GM18951 (cell line): Measurements from ENCODE around the gene CNTN5.
"Not testable (repeated sequence)": the region's sequence is repeated elsewhere in the genome, so short reads cannot be mapped to it uniquely, and the experiment has no call there.

Source experiments
- POLR2A ChIP-seq: IDR thresholded peaks from 4 replicates; pipeline ENCODE4 v1.6.1; 2011; ENCODE audit warnings: mild to moderate bottlenecking; ENCODE audit not compliant: insufficient read length, insufficient read depth; ENCODE audit errors: extremely low read depth
- in situ Hi-C: fragments of 300-500 bp; cut with MboI; formaldehyde crosslinking; loops from one replicate; pipeline ENCODE4 v1.12.0; 2022; ENCODE audit warnings: low sequenced_read_pairs, mixed read lengths, inconsistent platforms; ENCODE audit not compliant: unreplicated experiment

Gene CNTN5

GRCh38 chr11:99098751-99099150, 78.0 kb downstream of the CNTN5 start:
- TF ChIP-seq POLR2A: no peak
- in situ Hi-C loops: no loop called here

DNA sequence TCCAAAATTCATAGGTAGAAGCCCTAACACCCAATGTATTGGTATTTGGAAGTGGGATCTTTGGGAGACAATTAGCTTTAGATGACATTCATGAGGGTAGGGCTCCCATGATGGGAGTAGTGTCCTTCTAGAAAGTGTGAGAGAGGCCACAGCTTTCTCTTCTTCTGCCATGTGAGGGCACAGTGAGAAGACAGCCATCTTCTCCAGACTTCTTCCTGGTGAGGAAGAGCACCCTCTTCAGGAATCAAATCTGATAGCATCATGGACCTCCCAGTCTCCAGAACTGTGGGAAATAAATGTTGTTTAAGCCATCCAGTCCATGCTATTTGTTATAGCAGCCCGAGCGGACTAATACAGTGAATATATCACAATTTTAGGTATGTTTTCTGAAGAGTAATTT, 96.9 kb downstream of the CNTN5 start:
- in situ Hi-C loops: no loop called here
- no peak for TF ChIP-seq POLR2A

DNA sequence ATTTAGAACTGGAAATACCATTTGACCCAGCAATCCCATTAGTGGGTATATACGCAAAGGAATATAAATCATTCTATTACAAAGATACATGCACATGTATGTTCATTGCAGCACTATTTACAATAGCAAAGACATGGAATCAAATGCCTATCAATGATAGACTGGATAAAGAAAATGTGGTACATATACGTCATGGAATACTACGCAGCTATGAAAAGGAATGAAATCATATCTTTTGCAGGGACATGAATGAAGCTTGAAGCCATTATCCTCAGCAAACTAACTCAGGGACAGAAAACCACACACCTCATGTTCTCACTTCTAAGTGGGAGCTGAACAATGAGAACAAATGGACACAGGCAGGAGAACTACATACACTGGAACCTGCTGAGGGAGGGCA, 113.1 kb downstream of the CNTN5 start:
- in situ Hi-C loops: not testable (repeated sequence)

DNA sequence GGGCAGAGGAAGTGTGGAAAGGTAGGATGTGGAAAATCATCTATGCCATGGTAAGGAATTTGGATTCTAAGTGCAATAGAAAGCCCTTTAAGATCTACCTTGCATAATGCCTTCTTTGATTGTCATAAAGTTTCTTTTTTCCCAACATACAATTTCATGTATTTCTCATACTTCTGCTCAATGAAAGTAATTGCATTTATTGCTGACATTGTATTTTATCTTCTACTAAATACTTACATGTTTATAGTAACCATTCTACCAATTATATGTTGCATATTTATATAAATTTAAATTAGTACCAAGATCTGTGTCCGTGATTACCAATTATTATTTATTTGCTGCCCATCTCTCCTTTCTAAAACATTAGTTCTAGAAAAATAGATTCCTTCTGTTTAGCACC, 114.8 kb downstream of the CNTN5 start:
- TF ChIP-seq POLR2A: no peak
- in situ Hi-C loops: no loop called here

- in situ Hi-C loops: no loop called here
- TF ChIP-seq POLR2A: no peak
Measured at GRCh38 chr11:99142237-99142636, 121.5 kb downstream of the CNTN5 start.

DNA sequence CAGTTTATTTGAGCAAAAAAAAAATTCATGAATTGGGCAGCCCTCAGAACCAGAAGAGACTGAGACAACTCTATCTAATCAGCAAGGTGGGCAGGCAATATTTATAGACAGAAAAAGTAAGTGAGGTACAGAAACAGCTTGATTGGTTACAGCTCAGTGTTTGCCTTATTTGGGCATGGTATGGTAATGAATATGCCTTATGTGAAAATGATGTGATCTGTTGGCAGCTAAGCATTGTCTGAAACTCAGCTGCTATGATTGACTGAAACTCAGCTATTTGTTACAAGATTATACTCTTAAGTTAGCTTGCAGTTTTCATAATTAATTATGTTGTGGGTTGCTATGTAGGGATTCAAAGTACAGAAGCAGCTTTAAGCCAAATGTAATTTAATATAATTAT, 127.6 kb downstream of the CNTN5 start:
- in situ Hi-C loops: no loop called here
- no peak for TF ChIP-seq POLR2A

DNA sequence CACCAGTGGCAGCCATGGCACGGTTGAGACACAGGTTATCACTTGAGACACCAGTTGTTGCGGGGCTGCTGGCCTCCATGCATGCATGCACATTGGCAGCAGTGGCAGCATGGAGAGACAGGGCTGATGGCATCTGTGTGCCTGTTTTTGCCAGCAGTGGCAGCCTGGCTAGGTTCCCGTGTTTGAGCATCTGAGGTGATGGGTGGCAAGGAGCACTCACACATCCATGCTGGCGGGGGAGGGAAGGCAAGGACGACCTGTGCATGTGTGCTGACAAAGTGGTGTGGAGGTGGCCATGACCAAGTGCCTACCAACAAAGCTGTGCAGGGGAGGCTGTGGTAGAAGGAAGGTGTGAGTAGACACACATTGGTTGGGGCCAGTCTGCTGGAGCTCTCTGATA, 133.5 kb downstream of the CNTN5 start:
- in situ Hi-C loops: no loop called here
- no peak for TF ChIP-seq POLR2A

DNA sequence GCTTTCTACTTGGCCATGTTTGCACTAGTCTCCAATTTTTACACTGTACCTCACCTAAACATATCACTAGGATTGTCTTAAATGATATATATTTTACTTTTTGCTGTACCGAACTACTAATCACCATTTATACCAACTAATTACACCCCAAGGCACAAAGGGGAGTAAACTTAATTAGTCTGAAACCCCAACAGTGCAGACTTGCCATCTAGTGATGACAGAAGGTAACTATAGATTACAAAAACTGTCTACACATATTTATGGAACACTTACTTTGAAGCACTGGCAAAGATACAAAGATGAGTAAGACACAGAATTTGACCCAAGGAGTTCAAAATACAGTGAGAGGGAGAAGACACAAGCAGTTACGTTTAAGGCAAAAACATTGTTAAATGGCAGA, 139.7 kb downstream of the CNTN5 start:
- no peak for TF ChIP-seq POLR2A
- in situ Hi-C loops: no loop called here

- in situ Hi-C loops: no loop called here
- no peak for TF ChIP-seq POLR2A
Measured at GRCh38 chr11:99162819-99163218, 142.1 kb downstream of the CNTN5 start.

GRCh38 chr11:99170591-99170990, 149.8 kb downstream of the CNTN5 start:
- TF ChIP-seq POLR2A: no peak
- in situ Hi-C loops: no loop called here

- in situ Hi-C loops: no loop called here
- no peak for TF ChIP-seq POLR2A
Measured at GRCh38 chr11:99171330-99171729, 150.6 kb downstream of the CNTN5 start.

DNA sequence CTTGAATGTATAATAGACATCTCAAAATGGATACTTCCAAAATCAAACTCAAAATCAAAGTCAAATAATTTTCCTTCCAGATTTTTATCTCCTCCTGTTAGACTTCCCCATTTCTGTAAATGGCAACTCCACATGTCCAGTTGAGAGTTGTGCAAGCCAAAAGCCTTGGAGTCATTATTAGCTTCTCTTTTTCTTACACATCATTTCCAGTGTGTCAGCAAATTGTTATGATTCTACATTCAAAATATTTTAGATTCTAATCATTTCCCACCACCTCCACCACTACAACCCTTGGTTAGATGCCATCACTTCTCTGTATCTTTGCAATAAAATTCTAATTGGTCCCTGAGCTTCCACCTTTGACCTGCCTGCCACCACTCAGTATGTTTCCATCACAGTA, 155.7 kb downstream of the CNTN5 start:
- in situ Hi-C loops: no loop called here
- TF ChIP-seq POLR2A: no peak

DNA sequence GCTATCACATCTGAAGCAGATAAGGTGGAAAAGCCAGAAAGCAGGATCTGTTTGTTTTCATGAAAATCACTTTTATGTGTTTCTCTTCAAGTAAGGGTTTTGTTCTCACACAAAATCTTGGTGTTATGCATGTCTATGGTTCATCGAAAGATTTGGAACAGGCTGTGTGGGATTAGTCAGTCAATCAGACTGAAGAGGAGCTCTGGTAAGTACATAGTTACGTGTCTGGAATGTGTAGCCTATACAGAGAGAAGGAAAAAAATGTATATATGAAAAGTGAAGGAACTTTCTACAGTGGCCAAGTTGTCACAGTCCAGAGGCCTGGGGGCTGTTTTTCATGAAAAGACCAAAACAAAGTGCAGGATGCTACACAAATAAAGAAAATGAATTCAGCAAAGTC, 156.7 kb downstream of the CNTN5 start:
- in situ Hi-C loops: no loop called here
- TF ChIP-seq POLR2A: no peak

GRCh38 chr11:99184146-99184545, 163.4 kb downstream of the CNTN5 start:
- in situ Hi-C loops: no loop called here
- TF ChIP-seq POLR2A: no peak

- in situ Hi-C loops: no loop called here
- no peak for TF ChIP-seq POLR2A
Measured at GRCh38 chr11:99188221-99188620, 167.5 kb downstream of the CNTN5 start.
